Retina (tissue), 1 donor: ENCODE measurements around the gene NHLRC2.

Source experiments
- DNase-seq: peaks from one replicate; pipeline ENCODE4 v3.0.0-alpha.2; 2016

The NHLRC2 gene

GRCh38 chr10:113865901-113866300 lies 11.4 kb downstream of the NHLRC2 start:
- no peak for DNase-seq

GRCh38 chr10:113866551-113867394 lies 12.3 kb downstream of the NHLRC2 start:
- no peak for DNase-seq

DNA sequence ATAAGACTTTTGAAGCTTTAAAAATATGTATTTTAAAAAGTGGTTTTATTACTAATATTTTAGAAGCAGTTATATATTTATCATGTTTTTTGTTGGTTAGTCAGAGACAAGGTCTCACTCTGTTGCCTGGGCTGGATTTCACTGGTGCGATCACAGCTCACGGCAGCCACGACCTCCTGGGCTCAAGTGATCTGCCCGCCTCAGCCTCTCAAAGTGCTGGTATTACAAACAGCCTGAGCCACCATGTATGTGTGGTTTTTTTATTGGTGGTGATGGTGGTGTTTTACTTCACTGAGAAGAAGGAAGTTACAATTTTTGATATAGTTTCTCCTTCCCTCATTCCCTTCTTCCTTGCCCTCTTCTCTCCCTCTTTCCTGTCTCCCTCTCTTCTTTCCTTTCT lies 13.4 kb downstream of the NHLRC2 start:
- DNase-seq = no peak

DNA sequence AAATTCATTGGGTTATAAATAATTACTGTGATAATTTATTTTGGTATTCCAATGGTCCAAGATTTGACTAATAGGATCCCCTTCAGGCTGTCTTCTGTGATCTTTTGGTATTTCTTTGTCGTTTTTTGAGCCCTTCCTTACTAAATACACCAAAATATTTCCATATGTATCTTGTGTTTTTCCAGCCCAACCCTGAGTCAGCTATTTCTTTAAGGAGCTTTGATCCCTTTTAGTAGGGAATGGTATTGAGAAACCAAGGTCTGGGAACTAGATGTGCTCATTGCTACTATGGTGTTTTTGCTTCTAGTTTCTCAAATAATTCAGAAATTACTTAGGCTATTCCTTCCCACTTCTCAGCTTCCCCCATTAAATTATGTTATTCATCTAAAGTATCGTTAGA lies 15.3 kb downstream of the NHLRC2 start:
- no peak for DNase-seq

DNA sequence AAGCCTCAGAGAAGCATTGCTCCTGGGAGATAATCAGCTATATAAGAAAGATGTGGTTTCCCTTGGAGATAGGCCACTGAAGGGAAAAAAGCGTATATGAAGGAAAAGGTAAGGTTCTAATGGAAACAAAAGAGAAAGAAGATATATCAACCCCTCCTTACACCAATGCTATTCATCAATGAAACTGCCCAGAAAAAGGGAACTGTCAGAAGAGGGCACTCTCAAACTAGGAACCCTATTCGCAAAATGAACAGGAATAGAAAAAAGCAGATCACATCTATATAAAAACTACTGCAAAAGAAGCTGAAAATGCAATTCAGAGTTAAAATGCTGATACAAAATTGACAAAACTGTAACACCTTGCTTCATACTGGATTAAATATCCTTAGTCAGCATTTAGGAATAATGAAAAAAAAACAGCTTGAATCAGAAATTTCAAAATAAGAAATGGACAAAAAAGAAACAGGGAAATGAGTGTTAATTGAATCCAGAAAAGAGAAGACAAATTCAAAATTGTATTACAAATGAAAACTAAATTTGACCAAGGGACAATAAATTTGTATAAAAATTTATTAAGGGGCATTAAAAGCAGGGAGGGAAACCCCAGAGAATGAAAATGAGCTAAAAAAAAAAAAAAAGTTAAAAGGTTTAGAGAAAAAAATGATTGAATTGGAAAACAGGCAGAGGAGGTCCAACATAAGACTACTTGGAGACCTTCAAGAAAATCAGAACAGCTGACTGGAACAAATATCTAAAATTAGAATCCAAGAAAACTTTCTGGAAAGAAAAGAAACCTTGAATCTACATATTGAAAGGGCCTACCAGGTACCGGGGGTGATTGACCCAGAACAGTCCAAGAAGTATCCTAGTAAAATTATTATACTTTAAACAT lies 17.9 kb downstream of the NHLRC2 start:
- no peak for DNase-seq

DNA sequence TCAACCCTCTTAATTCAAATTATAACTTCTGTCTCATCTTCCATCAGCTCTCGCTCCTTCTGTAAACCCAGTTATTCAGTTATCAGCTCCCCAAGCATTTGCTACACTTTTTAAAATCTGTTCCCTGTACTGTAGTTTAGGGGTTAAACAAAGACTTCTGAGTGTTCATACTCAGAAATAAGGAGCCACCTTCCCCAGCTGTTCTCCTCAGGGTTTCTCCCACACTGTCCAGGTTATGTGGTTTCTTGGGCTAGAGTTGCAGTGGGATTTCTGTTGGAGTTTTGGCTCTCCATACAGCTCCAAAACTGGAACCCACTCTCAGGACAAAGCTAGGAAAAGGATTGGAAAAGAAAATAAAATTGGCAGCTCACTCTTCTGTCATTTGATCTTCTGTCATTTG lies 20.8 kb downstream of the NHLRC2 start:
- no peak for DNase-seq

DNA sequence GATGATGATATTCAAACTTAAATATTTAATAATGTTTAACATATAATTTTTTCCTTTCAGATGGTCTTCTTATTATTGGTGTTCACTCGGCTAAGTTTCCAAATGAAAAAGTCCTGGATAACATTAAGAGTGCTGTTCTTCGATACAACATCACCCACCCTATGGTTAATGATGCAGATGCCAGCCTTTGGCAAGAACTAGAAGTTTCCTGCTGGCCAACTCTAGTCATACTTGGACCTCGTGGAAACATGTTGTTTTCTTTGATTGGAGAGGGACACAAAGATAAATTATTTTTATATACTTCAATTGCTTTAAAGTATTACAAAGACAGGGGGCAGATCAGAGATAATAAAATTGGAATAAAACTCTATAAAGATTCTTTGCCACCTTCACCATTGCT lies 22.0 kb downstream of the NHLRC2 start:
- DNase-seq = no peak

DNA sequence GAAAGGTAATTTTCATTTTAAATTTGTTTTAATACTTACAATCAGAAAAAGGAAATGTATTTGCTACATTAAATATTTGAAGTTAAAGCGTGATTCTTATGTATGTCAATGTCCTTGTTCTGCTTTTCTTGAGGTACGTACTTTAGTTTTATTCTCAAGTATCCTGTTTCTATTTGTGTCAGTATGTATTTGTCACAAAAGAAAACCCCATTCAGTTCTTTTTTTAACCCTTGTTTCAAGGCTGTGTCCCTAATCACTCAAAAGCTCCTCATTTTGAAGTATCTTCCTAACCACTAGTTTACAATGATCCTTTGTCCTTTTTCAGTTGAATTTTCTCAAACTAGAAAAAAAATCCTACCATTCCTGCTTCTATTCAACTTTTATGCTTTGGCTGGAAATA lies 25.2 kb downstream of the NHLRC2 start:
- no peak for DNase-seq

GRCh38 chr10:113880236-113880635 lies 25.8 kb downstream of the NHLRC2 start:
- DNase-seq = no peak

GRCh38 chr10:113882240-113882639 lies 27.8 kb downstream of the NHLRC2 start:
- DNase-seq = no peak

GRCh38 chr10:113889911-113890310 lies 35.5 kb downstream of the NHLRC2 start:
- DNase-seq = no peak

GRCh38 chr10:113890769-113891168 lies 36.3 kb downstream of the NHLRC2 start:
- no peak for DNase-seq

GRCh38 chr10:113891476-113891875 lies 37.0 kb downstream of the NHLRC2 start:
- DNase-seq = no peak

DNA sequence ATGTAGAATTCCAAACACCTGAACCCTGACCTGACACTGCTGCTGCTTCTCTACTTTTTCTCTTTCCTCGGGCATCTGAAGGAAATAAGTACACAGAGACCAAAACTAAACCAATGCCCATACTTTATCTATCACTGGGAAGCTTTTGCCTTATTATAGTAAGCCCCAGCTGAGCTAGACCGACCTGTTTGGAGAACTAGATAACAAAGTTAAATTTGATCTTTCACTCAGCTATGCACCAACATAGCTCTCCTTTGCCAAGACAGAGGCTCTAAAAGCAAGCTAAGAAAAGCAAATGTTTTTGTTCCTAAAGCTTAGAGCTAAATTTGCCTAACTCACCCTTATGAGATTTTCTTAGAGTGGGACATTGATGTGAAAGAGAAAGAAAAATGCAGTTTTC lies 39.1 kb downstream of the NHLRC2 start:
- DNase-seq = no peak

DNA sequence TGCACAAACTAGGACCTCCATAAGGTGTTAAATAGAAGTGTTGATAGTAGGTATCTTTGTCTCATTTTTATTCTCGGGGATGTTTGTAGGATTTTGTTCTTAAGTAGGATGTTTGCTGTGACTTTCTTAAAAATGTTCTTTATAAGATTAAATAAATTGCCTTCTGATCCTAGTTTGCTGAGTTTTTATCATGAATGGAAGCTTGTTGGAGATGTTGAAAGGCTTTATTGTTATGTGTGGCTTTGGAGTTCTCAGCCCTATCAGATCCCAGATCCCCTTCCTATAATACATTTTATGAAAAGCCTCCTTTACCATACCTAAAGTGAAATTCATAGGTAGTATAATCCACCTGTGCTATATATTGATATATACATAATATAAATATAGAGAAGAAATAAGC lies 40.1 kb downstream of the NHLRC2 start:
- DNase-seq = no peak

DNA sequence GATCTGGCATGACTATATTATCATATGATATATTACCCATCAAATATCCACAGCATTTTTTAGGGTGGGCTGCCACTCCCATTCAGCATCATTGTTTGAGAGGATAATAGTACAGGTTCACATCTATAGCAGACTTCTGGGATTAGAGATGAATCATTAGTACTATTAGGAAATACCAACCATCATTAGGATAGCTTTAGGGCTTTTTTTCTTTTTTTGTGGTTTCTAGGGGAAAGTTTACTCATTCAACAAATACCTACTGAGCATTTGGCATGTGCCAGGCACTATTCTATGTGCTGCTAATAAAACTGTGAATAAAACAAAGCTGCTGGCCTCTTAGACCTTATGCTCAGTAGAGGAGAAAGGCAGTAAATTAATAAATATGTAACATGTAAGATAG lies 40.6 kb downstream of the NHLRC2 start:
- no peak for DNase-seq

GRCh38 chr10:113897693-113898618 lies 43.5 kb downstream of the NHLRC2 start:
- no peak for DNase-seq

DNA sequence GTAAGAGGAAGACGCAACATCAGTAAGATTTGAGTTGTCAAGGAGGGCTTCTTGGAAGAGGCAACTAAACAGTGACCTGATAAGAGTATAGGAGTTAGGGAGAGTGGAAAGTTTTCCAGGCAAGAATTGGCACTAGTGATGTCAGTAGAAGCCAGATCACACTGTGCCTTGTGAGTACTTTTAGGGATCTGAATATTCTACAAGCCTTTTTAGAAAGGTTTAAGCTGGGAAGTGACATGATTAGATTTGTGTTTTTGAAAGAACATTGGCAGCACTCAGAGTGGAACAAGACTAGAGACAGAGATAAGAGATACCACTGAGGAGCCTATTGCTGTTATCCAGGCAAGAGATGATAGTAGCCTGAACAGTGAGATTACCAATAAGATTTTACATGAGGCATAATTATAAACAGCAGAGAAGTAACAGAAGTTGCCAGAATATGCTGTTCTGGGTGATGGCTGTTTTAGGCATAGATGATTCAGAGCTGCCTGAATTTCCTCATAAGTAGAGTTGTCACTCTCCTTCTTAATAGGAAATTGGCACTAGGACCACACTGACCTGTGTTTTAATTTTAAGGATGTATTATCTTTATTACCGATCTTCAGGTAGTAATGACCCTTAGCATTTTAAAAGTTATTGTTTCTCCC lies 45.6 kb downstream of the NHLRC2 start:
- DNase-seq = no peak

- DNase-seq = no peak
These were observed 51.3 kb downstream of the NHLRC2 start for GRCh38 chr10:113905756-113906155.

DNA sequence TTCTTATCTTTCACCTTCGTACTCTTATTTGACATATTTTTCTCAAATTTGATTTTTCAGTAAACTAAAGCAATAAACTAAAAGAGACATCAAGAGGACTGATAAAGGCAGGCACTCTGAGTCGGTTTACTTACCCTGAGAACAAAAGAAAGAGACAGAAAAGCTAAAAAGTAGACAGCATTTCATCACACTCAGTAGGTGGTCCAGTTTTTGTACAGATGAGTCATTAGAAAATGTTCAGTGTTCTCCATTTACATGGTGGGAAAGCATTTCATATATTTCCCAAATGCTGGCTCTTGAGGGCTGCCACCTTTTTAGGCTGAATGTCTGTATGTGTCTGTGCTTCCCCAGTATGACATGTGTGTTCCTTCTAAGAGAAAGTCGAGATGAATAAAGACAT lies 52.7 kb downstream of the NHLRC2 start:
- no peak for DNase-seq

GRCh38 chr10:113908236-113908635 lies 53.8 kb downstream of the NHLRC2 start:
- DNase-seq = no peak

DNA sequence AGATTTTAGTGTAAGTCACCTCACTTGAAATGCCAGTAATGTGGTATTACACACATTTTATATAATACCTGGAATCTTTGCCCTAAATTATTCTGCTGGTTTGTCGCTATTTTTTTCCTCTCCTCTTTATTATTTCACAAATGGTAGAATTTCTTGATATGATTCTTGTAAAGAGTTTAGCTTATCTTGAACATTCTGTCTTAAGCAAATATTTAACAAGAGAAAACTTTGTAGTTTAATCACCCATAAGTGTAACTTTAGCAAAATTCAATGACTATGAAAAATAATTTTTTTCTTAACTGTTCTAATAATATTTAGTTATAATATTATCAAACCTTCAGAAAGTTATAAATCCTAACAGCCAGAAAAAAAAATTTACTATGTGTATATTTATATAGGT lies 56.7 kb downstream of the NHLRC2 start:
- DNase-seq = no peak
